ENCODE measurements around the gene UBTF. TPM values are rescaled to one million over a fixed set of nuclear protein-coding genes. Genes with fewer than 3 reads are reported as not detected.

UBTF gene
- total and polyA plus RNA-seq, 9 of the 15 experiments (the other 6 are each of a cell fraction or from before 2014, with no cell fraction given), result 1.2 to 113 (median 83.6) TPM

DNA sequence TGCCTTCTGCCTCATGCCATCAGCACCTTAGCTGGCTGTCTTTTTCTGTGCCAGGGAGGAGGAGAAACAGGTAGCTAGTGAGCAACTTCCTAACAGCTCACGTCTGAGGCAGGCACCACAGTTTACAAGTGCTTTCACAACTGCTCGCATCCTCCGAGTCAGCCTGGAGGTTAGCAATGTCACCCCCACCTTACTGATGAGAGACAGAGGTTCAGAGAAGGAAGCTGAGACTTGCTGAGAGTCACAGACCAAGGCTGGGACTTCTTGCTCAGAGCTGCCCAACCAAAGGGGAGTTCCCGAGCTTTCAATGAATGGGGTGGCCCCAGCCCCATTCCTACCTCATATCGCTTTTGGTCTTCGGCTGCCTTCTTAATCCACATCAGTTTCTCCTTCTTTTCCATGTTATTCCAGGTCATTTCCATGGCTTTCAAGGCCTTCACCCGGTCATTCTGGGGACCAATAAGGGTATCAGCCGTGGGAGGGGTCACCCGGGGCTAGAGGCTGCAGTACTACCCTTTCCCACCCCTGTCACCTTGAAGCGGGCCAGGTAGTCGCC lies 9.6 kb downstream of the UBTF start:
- Histone ChIP-seq H3K36me3 (ENCODE audit: control insufficient read depth, insufficient read depth, low read length) (peaks cover 76% of the 10 kb centered on the region), H3K27me3 (ENCODE audit: control insufficient read depth in 2 of 2, insufficient read depth in 2 of 2, low read length in 2 of 2) (no peaks in the 10 kb centered on the region), H3K9me1 (ENCODE audit: control insufficient read depth, insufficient read depth, low read length) (peaks cover 4% of the 10 kb centered on the region), H3K4me2 (ENCODE audit: insufficient read depth, low read length) (peak overlapping the region; percentile 28), H3K4me3 (no peak overlapping the region), H3K79me2 (ENCODE audit: control insufficient read depth, insufficient read depth, low read length) (peaks cover 6% of the 10 kb centered on the region; the same call in 1 of the 3 replicates), H3K4me1 (replicated peaks in 1 of 2; ENCODE audit: control insufficient read depth in 2 of 2, insufficient read depth in 2 of 2, low read length in 2 of 2) (peaks cover 15 to 51% of the 10 kb centered on the region in 2 experiments; a peak in 4 of 5 replicates), H2AFZ (ENCODE audit: low read depth, low read length) (no peak overlapping the region), H3K9ac (ENCODE audit: insufficient read depth in 1 of 2, low read depth in 2 of 2, low read length in 2 of 2) (peak overlapping the region; percentile 56 to 82; a peak in 3 of 4 replicates), H3K27ac (ENCODE audit: extremely low read depth, low read depth, low read length) (0 out of 3 replicates have a peak overlapping the region, but pooled peaks have one; percentile 50), H3K9me3 (replicated peaks; ENCODE audit: control insufficient read depth, insufficient read depth, low read depth, low read length) (no peaks in the 10 kb centered on the region), H4K20me1 (replicated peaks; ENCODE audit: control insufficient read depth, insufficient read depth, low read length) (peaks cover 12% of the 10 kb centered on the region)
- in situ Hi-C loops (cut with MboI), result loop anchor here (5.0 kb wide), 1 partner anchor 117 kb away; no protein-coding TSS in a partner anchor
- DNase-seq (ENCODE audit: extremely low read depth in 1 of 4, low spot score in 3 of 4) (no peak), FAIRE-seq (peak; percentile 67), ATAC-seq (no peak)
- intact Hi-C loops (cut with micrococcal nuclease), result loop anchor here (1.0 to 2.0 kb wide), 4 partner anchors 56 to 313 kb away; partner anchors contain the start of gene GRN
- WGBS (ENCODE audit: insufficient coverage, low coverage, missing lambda C conversion rate), result 67% methylated on average over 11 of the region's 11 CpGs
- POLR2A ChIA-PET, result interaction anchor here (0.6 to 3.6 kb wide), 11 partner anchors 10 to 326 kb away, joined by 3 to 16 read pairs (median 3); partner anchors contain the start of genes ATXN7L3, GRN, SLC25A39 and UBTF
- TSS peak; percentile 12 for BruUV-seq (replicated peaks)
- CTCF ChIA-PET (ENCODE audit: low intra/inter-chr PET ratio), result interaction anchor here (0.7 to 3.9 kb wide), 12 partner anchors 9 to 655 kb away, joined by 3 to 42 read pairs (median 6); partner anchors contain the start of genes GRN and UBTF
- TF ChIP-seq HDAC1 (IDR thresholded peaks at IDR 0.05), result no peak
- TF ChIP-seq PHB2 (IDR thresholded peaks at IDR 0.05; ENCODE audit: low read depth), result 0 out of 2 replicates have a peak, but pooled peaks have one; percentile 37
- TF ChIP-seq ZC3H11A (IDR thresholded peaks at IDR 0.05; ENCODE audit: low read depth, low read length), result no peak
- no peak for TF ChIP-seq ZNF444 (CRISPR knock-in tag; IDR thresholded peaks at IDR 0.05)
- no peak for TF ChIP-seq POLR2B (IDR thresholded peaks at IDR 0.05; ENCODE audit: low read depth, partially characterized antibody)
- TF ChIP-seq, protein P1, sequence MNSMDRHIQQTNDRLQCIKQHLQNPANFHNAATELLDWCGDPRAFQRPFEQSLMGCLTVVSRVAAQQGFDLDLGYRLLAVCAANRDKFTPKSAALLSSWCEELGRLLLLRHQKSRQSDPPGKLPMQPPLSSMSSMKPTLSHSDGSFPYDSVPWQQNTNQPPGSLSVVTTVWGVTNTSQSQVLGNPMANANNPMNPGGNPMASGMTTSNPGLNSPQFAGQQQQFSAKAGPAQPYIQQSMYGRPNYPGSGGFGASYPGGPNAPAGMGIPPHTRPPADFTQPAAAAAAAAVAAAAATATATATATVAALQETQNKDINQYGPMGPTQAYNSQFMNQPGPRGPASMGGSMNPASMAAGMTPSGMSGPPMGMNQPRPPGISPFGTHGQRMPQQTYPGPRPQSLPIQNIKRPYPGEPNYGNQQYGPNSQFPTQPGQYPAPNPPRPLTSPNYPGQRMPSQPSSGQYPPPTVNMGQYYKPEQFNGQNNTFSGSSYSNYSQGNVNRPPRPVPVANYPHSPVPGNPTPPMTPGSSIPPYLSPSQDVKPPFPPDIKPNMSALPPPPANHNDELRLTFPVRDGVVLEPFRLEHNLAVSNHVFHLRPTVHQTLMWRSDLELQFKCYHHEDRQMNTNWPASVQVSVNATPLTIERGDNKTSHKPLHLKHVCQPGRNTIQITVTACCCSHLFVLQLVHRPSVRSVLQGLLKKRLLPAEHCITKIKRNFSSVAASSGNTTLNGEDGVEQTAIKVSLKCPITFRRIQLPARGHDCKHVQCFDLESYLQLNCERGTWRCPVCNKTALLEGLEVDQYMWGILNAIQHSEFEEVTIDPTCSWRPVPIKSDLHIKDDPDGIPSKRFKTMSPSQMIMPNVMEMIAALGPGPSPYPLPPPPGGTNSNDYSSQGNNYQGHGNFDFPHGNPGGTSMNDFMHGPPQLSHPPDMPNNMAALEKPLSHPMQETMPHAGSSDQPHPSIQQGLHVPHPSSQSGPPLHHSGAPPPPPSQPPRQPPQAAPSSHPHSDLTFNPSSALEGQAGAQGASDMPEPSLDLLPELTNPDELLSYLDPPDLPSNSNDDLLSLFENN (IDR thresholded peaks at IDR 0.05; ENCODE audit: low read depth in 2 of 2, low read length in 2 of 2), result no peak
- no peak for TF ChIP-seq PML (IDR thresholded peaks at IDR 0.05; ENCODE audit: low read length)
- TF ChIP-seq, protein P2, sequence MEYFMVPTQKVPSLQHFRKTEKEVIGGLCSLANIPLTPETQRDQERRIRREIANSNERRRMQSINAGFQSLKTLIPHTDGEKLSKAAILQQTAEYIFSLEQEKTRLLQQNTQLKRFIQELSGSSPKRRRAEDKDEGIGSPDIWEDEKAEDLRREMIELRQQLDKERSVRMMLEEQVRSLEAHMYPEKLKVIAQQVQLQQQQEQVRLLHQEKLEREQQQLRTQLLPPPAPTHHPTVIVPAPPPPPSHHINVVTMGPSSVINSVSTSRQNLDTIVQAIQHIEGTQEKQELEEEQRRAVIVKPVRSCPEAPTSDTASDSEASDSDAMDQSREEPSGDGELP (CRISPR knock-in tag; IDR thresholded peaks at IDR 0.05; ENCODE audit: borderline replicate concordance), result no peak
- no peak for TF ChIP-seq RAD21 (CRISPR knock-in tag; conservative IDR thresholded peaks at IDR 0.05 in 1 of 2, IDR thresholded peaks at IDR 0.05 in 1 of 2)
- TF ChIP-seq JUND (IDR thresholded peaks at IDR 0.05; ENCODE audit: borderline replicate concordance, low read depth, low read length), result no peak
- TF ChIP-seq JUND (tag; IDR thresholded peaks at IDR 0.05; ENCODE audit: borderline replicate concordance, low read depth, low read length), result no peak
- TF ChIP-seq ZNF507 (tag; conservative IDR thresholded peaks at IDR 0.05), result no peak
- 0 out of 2 replicates have a peak, but pooled peaks have one; percentile 6 for TF ChIP-seq ZNF668 (CRISPR knock-in tag; IDR thresholded peaks at IDR 0.05)
- no peak for TF ChIP-seq ZNF79 (CRISPR knock-in tag; IDR thresholded peaks at IDR 0.05; ENCODE audit: low read depth)
- no peak for TF ChIP-seq KDM5B (IDR thresholded peaks at IDR 0.05; ENCODE audit: insufficient replicate concordance, low read depth, low read length)
- TF ChIP-seq ZNF316 (IDR thresholded peaks at IDR 0.05), result peak; percentile 2; the same call in 1 of the 2 replicates
- TF ChIP-seq THRAP3 (IDR thresholded peaks at IDR 0.05; ENCODE audit: borderline replicate concordance), result peak; percentile 48; the same call in 1 of the 2 replicates
- TF ChIP-seq POLR2A (conservative IDR thresholded peaks at IDR 0.05), result 0 out of 2 replicates have a peak, but pooled peaks have one; percentile 32
- TF ChIP-seq ZNF143 (CRISPR knock-in tag; IDR thresholded peaks at IDR 0.05), result no peak
- TF ChIP-seq DPF2 (IDR thresholded peaks at IDR 0.05), result no peak

Measured in K562 (cell line).